ENCODE data around the gene ANGPTL1. TPM values are rescaled to one million over a fixed set of nuclear protein-coding genes. Genes with fewer than 3 reads are reported as not detected.
"Not testable (repeated sequence)": the region's sequence is repeated elsewhere in the genome, so short reads cannot be mapped to it uniquely, and the experiment has no call there.

The ANGPTL1 gene
- polyA plus RNA-seq, 3 donors from 2014 or later, result not detected

GRCh38 chr1:178849918-178850317 is 21.0 kb downstream of the ANGPTL1 start:
- Mint-ChIP-seq H3K4me3 (no peak overlapping the region), H3K9me3 (peaks cover 0 to 2% (median 0%) of the 10 kb centered on the region in 6 donors), H3K36me3 (no peaks in the 10 kb centered on the region), H3K27me3 (ENCODE audit: low read depth in 3 of 3) (peaks cover 0 to 3% (median 0%) of the 10 kb centered on the region in 3 donors), H3K27ac (no peak overlapping the region), H3K4me1 (no peaks in the 10 kb centered on the region)
- no peak for DNase-seq

- H3K36me3 Mint-ChIP-seq; H3K9me3 Mint-ChIP-seq; DNase-seq; H3K4me1 Mint-ChIP-seq; H3K27me3 Mint-ChIP-seq (ENCODE audit: low read depth in 3 of 3); H3K27ac Mint-ChIP-seq; H3K4me3 Mint-ChIP-seq: not testable (repeated sequence)
Measured at GRCh38 chr1:178847919-178848318, 23.0 kb downstream of the ANGPTL1 start.

- H3K9me3 Mint-ChIP-seq, result peaks cover 0 to 2% (median 0%) of the 10 kb centered on the region in 6 donors
Measured at GRCh38 chr1:178847396-178847849, 23.5 kb downstream of the ANGPTL1 start.

GRCh38 chr1:178846306-178846705 is 24.6 kb downstream of the ANGPTL1 start:
- Mint-ChIP-seq H3K36me3 (no peaks in the 10 kb centered on the region), H3K4me3 (no peak overlapping the region), H3K27me3 (ENCODE audit: low read depth in 3 of 3) (no peaks in the 10 kb centered on the region), H3K4me1 (no peaks in the 10 kb centered on the region), H3K27ac (no peak overlapping the region), H3K9me3 (no peaks in the 10 kb centered on the region)
- DNase-seq, result no peak

More at GRCh38 chr1:178847396-178847849, 23.5 kb downstream of the ANGPTL1 start:
- Mint-ChIP-seq H3K4me3 (no peak overlapping the region), H3K27ac (no peak overlapping the region), H3K27me3 (ENCODE audit: low read depth in 3 of 3) (no peaks in the 10 kb centered on the region), H3K36me3 (no peaks in the 10 kb centered on the region), H3K4me1 (no peaks in the 10 kb centered on the region)
- no peak for DNase-seq

- no peaks in the 10 kb centered on the region for H3K36me3 Mint-ChIP-seq
- no peak overlapping the region for H3K4me3 Mint-ChIP-seq
- DNase-seq, result no peak
- no peak overlapping the region for H3K27ac Mint-ChIP-seq
- no peaks in the 10 kb centered on the region for H3K27me3 Mint-ChIP-seq (ENCODE audit: low read depth in 3 of 3)
- H3K9me3 Mint-ChIP-seq, result peaks cover 0 to 8% (median 3%) of the 10 kb centered on the region in 6 donors
- no peaks in the 10 kb centered on the region for H3K4me1 Mint-ChIP-seq
Measured at GRCh38 chr1:178844436-178844835, 26.4 kb downstream of the ANGPTL1 start.

- Mint-ChIP-seq H3K9me3 (peaks cover 0 to 2% (median 0%) of the 10 kb centered on the region in 6 donors), H3K4me1 (no peaks in the 10 kb centered on the region), H3K27me3 (ENCODE audit: low read depth in 3 of 3) (peaks cover 0 to 2% (median 0%) of the 10 kb centered on the region in 3 donors), H3K36me3 (peaks cover 6 to 27% (median 18%) of the 10 kb centered on the region in 3 donors), H3K4me3 (no peak overlapping the region), H3K27ac (no peak overlapping the region)
- DNase-seq, result no peak
Measured at GRCh38 chr1:178825167-178825566, 45.7 kb downstream of the ANGPTL1 start.

- DNase-seq, result no peak
- Mint-ChIP-seq H3K36me3 (peaks cover 6 to 25% (median 20%) of the 10 kb centered on the region in 3 donors), H3K27me3 (ENCODE audit: low read depth in 3 of 3) (peaks cover 0 to 2% (median 0%) of the 10 kb centered on the region in 3 donors), H3K9me3 (peaks cover 0 to 2% (median 0%) of the 10 kb centered on the region in 6 donors), H3K27ac (no peak overlapping the region), H3K4me3 (no peak overlapping the region), H3K4me1 (no peaks in the 10 kb centered on the region)
Measured at GRCh38 chr1:178821134-178821866, 49.6 kb downstream of the ANGPTL1 start.

GRCh38 chr1:178819123-178819522 is 51.8 kb downstream of the ANGPTL1 start:
- H3K27me3 Mint-ChIP-seq (ENCODE audit: low read depth in 3 of 3), result no peaks in the 10 kb centered on the region
- H3K4me3 Mint-ChIP-seq, result no peak overlapping the region
- H3K36me3 Mint-ChIP-seq, result peaks cover 5 to 18% (median 15%) of the 10 kb centered on the region in 3 donors
- no peaks in the 10 kb centered on the region for H3K4me1 Mint-ChIP-seq
- H3K9me3 Mint-ChIP-seq, result no peaks in the 10 kb centered on the region
- no peak for DNase-seq
- H3K27ac Mint-ChIP-seq, result no peak overlapping the region

GRCh38 chr1:178818416-178818815 is 52.5 kb downstream of the ANGPTL1 start:
- H3K27ac Mint-ChIP-seq, result no peak overlapping the region
- no peak overlapping the region for H3K4me3 Mint-ChIP-seq
- H3K4me1 Mint-ChIP-seq, result no peaks in the 10 kb centered on the region
- DNase-seq, result no peak
- no peaks in the 10 kb centered on the region for H3K9me3 Mint-ChIP-seq
- H3K27me3 Mint-ChIP-seq (ENCODE audit: low read depth in 3 of 3), result no peaks in the 10 kb centered on the region
- H3K36me3 Mint-ChIP-seq, result peaks cover 0 to 11% (median 8%) of the 10 kb centered on the region in 3 donors

- H3K27me3 Mint-ChIP-seq (ENCODE audit: low read depth in 3 of 3), result no peaks in the 10 kb centered on the region
- DNase-seq, result no peak
- peaks cover 0 to 7% of the 10 kb centered on the region in 2 donors for H3K4me1 Mint-ChIP-seq
- H3K27ac Mint-ChIP-seq, result no peak overlapping the region
- no peak overlapping the region for H3K4me3 Mint-ChIP-seq
- H3K9me3 Mint-ChIP-seq, result no peaks in the 10 kb centered on the region
- H3K36me3 Mint-ChIP-seq, result peaks cover 0 to 15% (median 11%) of the 10 kb centered on the region in 3 donors
Measured at GRCh38 chr1:178810585-178810984, 60.3 kb downstream of the ANGPTL1 start.

- no peaks in the 10 kb centered on the region for H3K9me3 Mint-ChIP-seq
- H3K36me3 Mint-ChIP-seq, result peaks cover 0 to 12% (median 7%) of the 10 kb centered on the region in 3 donors
- no peak overlapping the region for H3K27ac Mint-ChIP-seq
- H3K27me3 Mint-ChIP-seq (ENCODE audit: low read depth in 3 of 3), result no peaks in the 10 kb centered on the region
- H3K4me3 Mint-ChIP-seq, result no peak overlapping the region
- peaks cover 0 to 7% of the 10 kb centered on the region in 2 donors for H3K4me1 Mint-ChIP-seq
- DNase-seq, result no peak
Measured at GRCh38 chr1:178808529-178808928, 62.3 kb downstream of the ANGPTL1 start.

- peaks cover 0 to 12% (median 4%) of the 10 kb centered on the region in 3 donors for H3K36me3 Mint-ChIP-seq
- peaks cover 0 to 7% of the 10 kb centered on the region in 2 donors for H3K4me1 Mint-ChIP-seq
- H3K27me3 Mint-ChIP-seq (ENCODE audit: low read depth in 3 of 3), result no peaks in the 10 kb centered on the region
- no peak for DNase-seq
- H3K9me3 Mint-ChIP-seq, result no peaks in the 10 kb centered on the region
- no peak overlapping the region for H3K4me3 Mint-ChIP-seq
- no peak overlapping the region for H3K27ac Mint-ChIP-seq
Measured at GRCh38 chr1:178806665-178807300, 64.1 kb downstream of the ANGPTL1 start.

GRCh38 chr1:178802873-178803272 is 68.0 kb downstream of the ANGPTL1 start:
- H3K36me3 Mint-ChIP-seq, result peaks cover 4 to 8% (median 7%) of the 10 kb centered on the region in 3 donors
- H3K9me3 Mint-ChIP-seq, result peaks cover 0 to 2% (median 0%) of the 10 kb centered on the region in 6 donors
- no peak for DNase-seq
- no peak overlapping the region for H3K27ac Mint-ChIP-seq
- H3K4me3 Mint-ChIP-seq, result no peak overlapping the region
- no peaks in the 10 kb centered on the region for H3K27me3 Mint-ChIP-seq (ENCODE audit: low read depth in 3 of 3)
- peaks cover 0 to 7% of the 10 kb centered on the region in 2 donors for H3K4me1 Mint-ChIP-seq
